Gastrocnemius medialis (tissue), 4 donors: ENCODE measurements around the gene HDAC4.

ENCODE experiments used
- POLR2A ChIP-seq, 2 donors: fragments of 450-650 bp; IDR thresholded peaks; one replicate each; pipeline ENCODE4 v1.6.1; 2017; ENCODE audit warnings: antibody characterized with exemption in 2 of 2, mild to moderate bottlenecking in 2 of 2, moderate library complexity in 2 of 2
- TF ChIP-seq, protein P1 (sequence below), 5 experiments: fragments of 450-650 bp in 3 of 5; fragments of 200-600 bp in 2 of 5; sonication (generic) in 2 of 5; IDR thresholded peaks in 4 of 5; conservative IDR thresholded peaks in 1 of 5; 1 replicate in 4 of 5; 2 replicates in 1 of 5; pipeline ENCODE4 v1.5.1; 2016 to 2019; ENCODE audit warnings: antibody characterized with exemption in 5 of 5, mild to moderate bottlenecking in 3 of 5, moderate library complexity in 3 of 5

DNA sequence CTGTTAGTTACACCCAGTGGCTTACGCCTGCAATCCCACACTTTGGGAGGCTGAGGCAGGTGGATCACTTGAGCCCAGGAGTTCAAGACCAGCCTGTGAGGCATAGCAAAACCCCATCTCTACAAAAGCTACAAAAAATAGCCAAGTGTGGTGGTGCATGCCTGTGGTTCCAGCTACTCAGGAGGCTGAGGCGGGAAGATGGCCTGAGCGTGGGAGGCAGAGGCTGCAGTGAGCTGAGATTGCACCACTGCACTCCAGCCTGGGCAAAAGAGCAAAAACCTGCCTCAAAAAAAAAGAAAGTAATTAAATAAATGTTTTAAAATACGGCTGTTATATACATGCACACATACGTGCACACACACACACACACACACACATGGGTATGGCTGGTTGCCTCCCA lies 194.8 kb downstream of the HDAC4 start:
- TF ChIP-seq, protein P1, sequence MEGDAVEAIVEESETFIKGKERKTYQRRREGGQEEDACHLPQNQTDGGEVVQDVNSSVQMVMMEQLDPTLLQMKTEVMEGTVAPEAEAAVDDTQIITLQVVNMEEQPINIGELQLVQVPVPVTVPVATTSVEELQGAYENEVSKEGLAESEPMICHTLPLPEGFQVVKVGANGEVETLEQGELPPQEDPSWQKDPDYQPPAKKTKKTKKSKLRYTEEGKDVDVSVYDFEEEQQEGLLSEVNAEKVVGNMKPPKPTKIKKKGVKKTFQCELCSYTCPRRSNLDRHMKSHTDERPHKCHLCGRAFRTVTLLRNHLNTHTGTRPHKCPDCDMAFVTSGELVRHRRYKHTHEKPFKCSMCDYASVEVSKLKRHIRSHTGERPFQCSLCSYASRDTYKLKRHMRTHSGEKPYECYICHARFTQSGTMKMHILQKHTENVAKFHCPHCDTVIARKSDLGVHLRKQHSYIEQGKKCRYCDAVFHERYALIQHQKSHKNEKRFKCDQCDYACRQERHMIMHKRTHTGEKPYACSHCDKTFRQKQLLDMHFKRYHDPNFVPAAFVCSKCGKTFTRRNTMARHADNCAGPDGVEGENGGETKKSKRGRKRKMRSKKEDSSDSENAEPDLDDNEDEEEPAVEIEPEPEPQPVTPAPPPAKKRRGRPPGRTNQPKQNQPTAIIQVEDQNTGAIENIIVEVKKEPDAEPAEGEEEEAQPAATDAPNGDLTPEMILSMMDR (IDR thresholded peaks at IDR 0.05 in 4 of 5, conservative IDR thresholded peaks at IDR 0.05 in 1 of 5) = no peak
- no peak for TF ChIP-seq POLR2A (IDR thresholded peaks at IDR 0.05)
